Gastroesophageal sphincter (tissue), 3 donors: Measurements from ENCODE around the gene ARHGAP24.

ENCODE experiments used
- EP300 ChIP-seq: sonication (generic); formaldehyde crosslinking; IDR thresholded peaks from one replicate; pipeline ENCODE4 v1.6.1; 2017; ENCODE audit warnings: antibody characterized with exemption, mild to moderate bottlenecking
- TF ChIP-seq, protein P1 (sequence below), 4 experiments: fragments of 200-600 bp in 2 of 4; fragments of 450-650 bp in 2 of 4; sonication (generic) in 1 of 4; IDR thresholded peaks; one replicate each; pipeline ENCODE4 v1.5.1; 2017 to 2019; ENCODE audit warnings: antibody characterized with exemption in 4 of 4, mild to moderate bottlenecking in 2 of 4, moderate library complexity in 2 of 4

DNA sequence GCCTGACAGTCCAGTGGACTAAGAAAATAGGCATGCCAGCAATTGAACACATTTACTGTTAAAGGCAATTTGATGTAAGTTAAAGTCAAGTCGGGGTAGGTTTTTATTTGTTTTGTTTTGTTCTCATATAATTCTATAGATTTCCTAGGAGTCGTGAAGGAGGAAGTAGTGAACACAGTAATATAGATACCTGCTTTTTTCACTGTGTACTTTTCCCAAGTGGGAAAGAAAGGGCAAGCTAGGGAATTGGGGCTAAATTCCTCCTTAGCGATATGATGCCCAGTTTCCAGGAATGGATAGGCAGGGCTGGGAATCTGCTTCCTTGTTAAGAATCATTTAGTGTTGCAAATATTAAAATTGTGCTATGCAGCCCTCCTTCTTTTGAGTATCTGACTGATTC, 271.0 kb downstream of the ARHGAP24 start:
- TF ChIP-seq, protein P1, sequence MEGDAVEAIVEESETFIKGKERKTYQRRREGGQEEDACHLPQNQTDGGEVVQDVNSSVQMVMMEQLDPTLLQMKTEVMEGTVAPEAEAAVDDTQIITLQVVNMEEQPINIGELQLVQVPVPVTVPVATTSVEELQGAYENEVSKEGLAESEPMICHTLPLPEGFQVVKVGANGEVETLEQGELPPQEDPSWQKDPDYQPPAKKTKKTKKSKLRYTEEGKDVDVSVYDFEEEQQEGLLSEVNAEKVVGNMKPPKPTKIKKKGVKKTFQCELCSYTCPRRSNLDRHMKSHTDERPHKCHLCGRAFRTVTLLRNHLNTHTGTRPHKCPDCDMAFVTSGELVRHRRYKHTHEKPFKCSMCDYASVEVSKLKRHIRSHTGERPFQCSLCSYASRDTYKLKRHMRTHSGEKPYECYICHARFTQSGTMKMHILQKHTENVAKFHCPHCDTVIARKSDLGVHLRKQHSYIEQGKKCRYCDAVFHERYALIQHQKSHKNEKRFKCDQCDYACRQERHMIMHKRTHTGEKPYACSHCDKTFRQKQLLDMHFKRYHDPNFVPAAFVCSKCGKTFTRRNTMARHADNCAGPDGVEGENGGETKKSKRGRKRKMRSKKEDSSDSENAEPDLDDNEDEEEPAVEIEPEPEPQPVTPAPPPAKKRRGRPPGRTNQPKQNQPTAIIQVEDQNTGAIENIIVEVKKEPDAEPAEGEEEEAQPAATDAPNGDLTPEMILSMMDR (IDR thresholded peaks at IDR 0.05): no peak
- TF ChIP-seq EP300: no peak
